ENCODE measurements around the gene IGFBP1.

DNA sequence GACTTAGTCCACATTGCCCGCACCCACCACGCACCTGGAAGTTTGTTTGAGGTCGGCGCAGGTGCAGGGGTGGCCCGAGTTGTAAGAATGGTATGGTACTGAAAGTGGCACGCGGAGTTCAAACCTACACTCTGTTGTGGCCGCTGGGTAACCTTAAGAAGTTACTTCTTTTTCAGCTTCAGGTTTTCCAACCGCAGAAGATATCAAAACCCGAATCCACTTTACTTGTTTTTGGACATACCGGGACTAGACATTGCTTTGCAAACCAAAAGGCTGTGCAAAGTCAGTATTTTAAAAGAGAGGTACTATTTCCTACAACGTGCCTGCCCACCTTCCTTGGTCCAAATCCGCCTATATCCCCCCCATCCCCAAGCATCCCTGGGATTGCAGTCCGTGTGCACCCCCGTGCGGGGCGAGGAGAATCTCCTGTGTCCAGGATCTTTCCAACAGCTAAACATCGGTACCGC lies 31.7 kb downstream of the IGFBP1 start:
- TF ChIP-seq, protein P1, sequence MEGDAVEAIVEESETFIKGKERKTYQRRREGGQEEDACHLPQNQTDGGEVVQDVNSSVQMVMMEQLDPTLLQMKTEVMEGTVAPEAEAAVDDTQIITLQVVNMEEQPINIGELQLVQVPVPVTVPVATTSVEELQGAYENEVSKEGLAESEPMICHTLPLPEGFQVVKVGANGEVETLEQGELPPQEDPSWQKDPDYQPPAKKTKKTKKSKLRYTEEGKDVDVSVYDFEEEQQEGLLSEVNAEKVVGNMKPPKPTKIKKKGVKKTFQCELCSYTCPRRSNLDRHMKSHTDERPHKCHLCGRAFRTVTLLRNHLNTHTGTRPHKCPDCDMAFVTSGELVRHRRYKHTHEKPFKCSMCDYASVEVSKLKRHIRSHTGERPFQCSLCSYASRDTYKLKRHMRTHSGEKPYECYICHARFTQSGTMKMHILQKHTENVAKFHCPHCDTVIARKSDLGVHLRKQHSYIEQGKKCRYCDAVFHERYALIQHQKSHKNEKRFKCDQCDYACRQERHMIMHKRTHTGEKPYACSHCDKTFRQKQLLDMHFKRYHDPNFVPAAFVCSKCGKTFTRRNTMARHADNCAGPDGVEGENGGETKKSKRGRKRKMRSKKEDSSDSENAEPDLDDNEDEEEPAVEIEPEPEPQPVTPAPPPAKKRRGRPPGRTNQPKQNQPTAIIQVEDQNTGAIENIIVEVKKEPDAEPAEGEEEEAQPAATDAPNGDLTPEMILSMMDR (IDR thresholded peaks at IDR 0.05) = no peak
- no peak for TF ChIP-seq POLR2A (IDR thresholded peaks at IDR 0.05)

Measured in thyroid gland (tissue), 4 donors.